GM19452 (cell line): ENCODE measurements around the gene COL15A1.

ENCODE experiments used
- ATAC-seq: cut with Tn5 transposase; IDR thresholded peaks from one replicate; pipeline ENCODE4 v1.9.1; 2021; ENCODE audit not compliant: unreplicated experiment

Gene COL15A1

DNA sequence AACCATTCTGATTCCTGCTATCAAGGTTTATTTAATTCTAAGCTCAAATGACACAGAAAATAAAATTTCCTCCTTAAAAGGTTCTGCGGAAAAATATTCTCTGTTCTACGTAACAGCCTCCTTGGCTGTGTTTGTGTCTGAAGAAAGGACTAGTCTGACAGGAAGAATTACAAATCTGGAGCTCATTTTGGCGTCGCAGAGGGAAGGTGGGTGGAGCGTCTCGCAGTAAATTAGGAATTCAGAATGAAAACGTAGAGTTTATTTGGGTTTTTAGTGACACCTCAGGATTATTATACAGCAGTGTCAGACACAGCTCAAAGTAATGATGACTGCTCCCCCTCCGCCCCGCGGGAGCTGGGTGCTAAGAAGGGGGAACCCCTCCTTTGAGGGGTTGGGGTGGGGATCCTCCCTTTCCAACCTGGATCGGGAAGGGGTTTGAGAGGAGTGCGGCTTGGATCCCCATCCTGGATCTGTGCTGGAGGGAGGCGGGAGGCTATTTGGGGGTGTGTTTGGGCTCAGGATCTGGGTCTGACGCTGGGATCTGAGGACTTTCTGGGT lies 160.3 kb downstream of the COL15A1 start:
- no peak for ATAC-seq

GRCh38 chr9:99104459-99105151 lies 160.9 kb downstream of the COL15A1 start, which contains the start of gene TGFBR1:
TGFBR1 (plus strand) TSS chr9:99105113; CDS start chr9:99105206, 93 bp downstream.
- ATAC-seq = peak; percentile 90

DNA sequence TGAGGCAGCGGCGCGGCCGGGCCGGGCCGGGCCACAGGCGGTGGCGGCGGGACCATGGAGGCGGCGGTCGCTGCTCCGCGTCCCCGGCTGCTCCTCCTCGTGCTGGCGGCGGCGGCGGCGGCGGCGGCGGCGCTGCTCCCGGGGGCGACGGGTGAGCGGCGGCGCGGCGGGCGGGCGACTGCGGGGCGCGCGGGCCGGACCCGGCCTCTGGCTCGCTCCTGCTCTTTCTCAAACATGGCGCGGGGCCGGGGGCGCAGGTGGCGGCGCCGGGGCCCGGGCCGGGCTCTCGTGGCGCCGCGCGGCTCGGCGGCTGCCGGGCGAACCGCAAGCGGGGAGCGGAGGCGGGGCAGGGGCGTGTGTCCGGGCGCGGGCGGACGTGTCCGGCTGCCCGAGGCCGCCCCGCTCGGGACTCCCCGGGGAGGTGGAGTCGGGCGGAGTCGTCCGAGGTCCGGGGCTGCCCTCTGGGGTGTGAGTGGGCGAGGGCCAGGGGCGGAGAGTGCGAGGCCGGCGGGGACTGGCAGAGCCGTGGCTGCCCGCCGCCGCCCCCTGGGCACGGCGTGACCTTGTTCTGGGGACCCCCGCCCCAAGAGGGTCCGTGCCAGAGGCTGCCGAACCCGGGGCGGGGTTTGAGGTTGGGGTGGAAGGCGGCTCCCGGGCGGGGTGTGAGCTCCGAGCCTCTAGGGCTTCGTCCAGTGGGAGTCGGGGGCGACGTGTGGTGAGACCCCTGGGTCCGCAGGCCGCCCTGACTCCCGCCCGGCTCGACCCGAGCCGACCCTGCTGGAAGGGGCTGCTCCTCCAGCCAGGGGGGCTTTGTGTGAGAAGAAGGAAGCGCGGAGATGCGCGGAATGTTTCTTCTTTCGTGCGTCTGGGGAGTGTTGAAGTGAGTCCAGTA lies 161.7 kb downstream of the COL15A1 start:
- ATAC-seq = peak; percentile 49

DNA sequence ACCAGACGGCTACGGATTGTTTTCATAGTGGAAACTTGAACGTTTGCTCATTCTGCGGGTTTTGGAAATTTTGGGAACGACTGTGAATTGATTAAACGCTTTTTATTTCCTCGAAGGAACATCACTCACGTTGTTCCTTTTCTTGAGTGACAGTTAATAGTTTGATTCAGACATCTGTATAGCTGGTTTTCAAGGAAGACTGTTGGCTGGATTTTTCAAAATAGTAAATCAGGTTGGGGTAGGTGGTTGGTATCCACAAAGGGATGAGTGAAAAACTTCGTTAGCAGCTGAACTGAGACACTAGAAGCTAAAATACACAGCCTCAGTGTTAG lies 162.3 kb downstream of the COL15A1 start:
- no peak for ATAC-seq

- ATAC-seq = no peak
These were observed 163.7 kb downstream of the COL15A1 start for GRCh38 chr9:99107421-99107820.

DNA sequence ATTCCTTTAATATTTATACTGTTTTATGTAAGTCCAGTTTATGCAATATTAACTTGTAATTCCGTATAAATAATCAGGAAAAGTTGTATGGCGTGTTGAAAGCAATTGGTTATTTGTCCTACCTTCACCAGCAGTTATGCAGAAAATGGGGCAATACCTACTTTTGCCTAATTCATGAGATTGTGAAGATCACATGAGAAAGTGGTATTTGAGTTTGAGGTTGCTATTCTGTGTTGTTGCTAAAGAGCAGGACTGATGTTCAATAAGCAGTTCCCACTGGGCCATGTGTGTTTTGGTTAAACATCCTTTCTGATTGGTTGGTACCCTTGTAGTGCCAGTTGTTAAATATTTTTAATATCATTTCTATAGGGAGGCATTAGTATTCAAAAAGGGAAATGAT lies 164.4 kb downstream of the COL15A1 start:
- no peak for ATAC-seq

GRCh38 chr9:99109522-99109921 lies 165.8 kb downstream of the COL15A1 start:
- ATAC-seq = no peak

DNA sequence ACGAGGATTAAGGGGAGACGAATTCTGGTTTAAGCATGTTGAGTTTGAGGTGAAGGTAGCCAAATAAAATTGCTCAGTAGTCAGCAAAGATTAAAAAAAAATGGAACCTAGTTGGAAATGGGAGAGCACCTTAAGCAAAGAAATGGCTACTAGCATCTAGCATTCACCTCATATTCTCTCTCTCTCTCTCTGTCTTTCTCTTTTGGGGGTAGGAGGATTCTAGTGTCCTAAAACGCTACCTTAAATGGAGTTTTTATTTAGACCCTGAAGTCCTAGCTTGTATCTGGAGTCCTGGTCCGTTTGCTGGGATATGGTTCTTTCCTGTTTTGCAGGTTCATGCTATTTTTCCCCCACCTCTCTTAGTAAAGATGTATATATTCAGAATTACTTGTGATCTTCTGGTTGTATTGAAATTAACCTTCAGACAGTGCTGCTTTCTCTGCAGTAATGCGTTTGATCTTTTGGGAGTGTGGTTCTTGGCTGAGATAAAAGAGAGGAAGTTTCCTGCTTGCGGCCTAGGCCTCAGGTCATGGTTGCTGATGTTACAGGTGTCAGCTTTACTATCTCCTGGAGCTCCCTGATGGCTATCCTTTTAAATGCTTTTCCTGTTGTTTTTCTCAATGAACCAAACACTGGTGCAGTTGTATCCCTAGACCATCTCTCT lies 169.2 kb downstream of the COL15A1 start:
- ATAC-seq = no peak

- no peak for ATAC-seq
These were observed 169.8 kb downstream of the COL15A1 start for GRCh38 chr9:99113414-99114048.

GRCh38 chr9:99114049-99114440 lies 170.3 kb downstream of the COL15A1 start:
- ATAC-seq = no peak

GRCh38 chr9:99114846-99115500 lies 171.3 kb downstream of the COL15A1 start:
- no peak for ATAC-seq

DNA sequence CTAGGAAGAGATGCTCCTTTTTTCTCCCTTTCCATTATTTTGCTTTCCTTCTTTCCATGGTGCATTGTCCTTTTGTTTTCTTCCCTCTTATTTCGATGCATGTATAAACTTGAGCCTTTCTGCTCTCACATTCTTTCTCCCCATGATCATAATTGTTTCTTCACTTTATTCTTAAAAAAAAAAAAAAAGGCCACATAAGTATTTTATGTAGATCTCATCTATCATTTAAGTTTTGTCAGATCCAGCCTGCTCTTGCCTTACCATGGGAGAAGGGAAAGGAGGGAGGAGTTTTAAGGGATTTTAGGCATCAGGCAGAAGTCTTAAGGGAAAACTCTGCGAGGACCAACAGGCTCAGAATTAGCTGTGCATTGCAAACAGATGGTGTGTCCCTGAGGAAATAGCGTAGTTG lies 172.3 kb downstream of the COL15A1 start:
- ATAC-seq = no peak

DNA sequence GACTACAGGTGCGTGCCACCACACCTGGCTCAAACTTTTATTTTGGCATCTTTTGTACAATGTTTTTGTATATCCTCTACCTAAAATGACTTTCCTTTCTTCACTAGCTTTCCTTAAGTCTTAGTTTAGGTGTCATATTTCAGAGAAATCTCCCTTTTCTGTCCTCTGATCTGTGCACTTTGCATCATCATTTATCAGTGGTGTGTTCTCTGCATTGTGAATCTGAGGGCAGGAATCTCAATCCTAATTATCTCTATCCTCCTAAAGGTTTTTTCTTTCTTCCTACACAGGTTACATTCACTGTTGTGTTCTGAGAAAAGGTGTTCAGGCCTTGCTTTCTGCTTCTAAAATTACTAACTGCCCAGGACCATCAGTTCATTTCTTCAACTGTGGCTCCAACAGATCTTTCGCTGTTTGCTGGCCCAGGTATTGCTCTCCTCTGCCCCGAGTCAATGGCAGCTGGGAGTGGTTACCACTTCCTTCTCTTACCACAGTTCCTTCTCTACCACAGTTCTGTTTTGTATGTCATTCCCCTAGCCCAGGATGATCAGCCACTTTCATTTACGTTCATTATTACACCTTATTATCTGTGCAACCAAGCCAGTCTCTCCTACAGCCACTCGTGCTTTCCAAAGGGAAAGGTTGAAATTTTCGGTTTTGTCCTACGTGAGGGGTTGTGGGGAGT lies 175.2 kb downstream of the COL15A1 start:
- ATAC-seq = peak; percentile 98

- ATAC-seq = no peak
These were observed 176.4 kb downstream of the COL15A1 start for GRCh38 chr9:99119976-99120655.
